Endothelial cell of umbilical vein (primary cell): ENCODE measurements around the gene SLC24A3. TPM values are rescaled to one million over a fixed set of nuclear protein-coding genes. Genes with fewer than 3 reads are reported as not detected.

Experiments used
- BruUV-seq: library from RNA; stranded (reverse); fragments of 400-500 nt; replicated peaks from 2 replicates; lab custom pipeline; 2021; lab: Mats Ljungman, UMichigan
- CTCF ChIA-PET: fragments of 300-600, 350-600 bp; sonication (Branson Sonifier 250); formaldehyde crosslinking; loops from one replicate; lab custom pipeline; 2021; ENCODE audit warnings: antibody characterized with exemption, inconsistent platforms; lab: Charles Lee
- POLR2A ChIA-PET: fragments of 300-600, 350-600 bp; sonication (Branson Sonifier 250); formaldehyde crosslinking; loops from one replicate; lab custom pipeline; 2021; ENCODE audit warnings: antibody characterized with exemption, inconsistent platforms; lab: Charles Lee
- DNase-seq: peaks from one replicate; pipeline ENCODE4 v3.0.0-alpha.2; 2011; ENCODE audit warnings: low read depth, low spot score
- FAIRE-seq: peaks from 2 replicates; lab custom pipeline; 2011; peaks lifted over from hg19 to GRCh38; lab: Jason Lieb, UNC
- H2AFZ ChIP-seq: 2 replicates; pipeline ENCODE4 v1.6.0; 2012; ENCODE audit warnings: low read depth, low read length, control low read depth, inconsistent platforms
- H3K27ac ChIP-seq: 2 replicates; pipeline ENCODE4 v1.5.1; 2011; ENCODE audit warnings: low read depth, mild to moderate bottlenecking, control low read depth, low read length, moderate library complexity; ENCODE audit not compliant: insufficient read depth
- H3K27me3 ChIP-seq, 2 experiments: 2 replicates each; pipeline versions ENCODE4 v1.6.0 to v1.6.1; 2011; ENCODE audit warnings: low read length in 2 of 2, mixed read lengths in 1 of 2; ENCODE audit not compliant: control insufficient read depth in 2 of 2, insufficient read depth in 2 of 2
- H3K36me3 ChIP-seq, 2 experiments: 2 replicates in 1 of 2; 3 replicates in 1 of 2; pipeline ENCODE4 v1.5.1; 2011; ENCODE audit warnings: low read length in 2 of 2, mild to moderate bottlenecking in 1 of 2, moderate library complexity in 1 of 2; ENCODE audit not compliant: control insufficient read depth in 2 of 2, insufficient read depth in 2 of 2; ENCODE audit errors: extremely low read depth in 1 of 2
- H3K4me1 ChIP-seq: 3 replicates; pipeline ENCODE4 v1.5.1; 2011; ENCODE audit warnings: mild to moderate bottlenecking, low read length; ENCODE audit not compliant: control insufficient read depth, insufficient read depth; ENCODE audit errors: extremely low read depth
- H3K4me2 ChIP-seq: 2 replicates; pipeline ENCODE4 v1.6.1; 2011; ENCODE audit warnings: low read length, control low read depth, mixed read lengths; ENCODE audit not compliant: insufficient read depth
- H3K4me3 ChIP-seq, 3 experiments: fragments of 200-600 bp in 1 of 3; sonication (generic), shearing (Covaris generic) in 1 of 3; replicated peaks in 1 of 3; 2 replicates each; pipeline ENCODE4 v1.5.1; 2011 to 2016; ENCODE audit warnings: control low read depth in 3 of 3, low read length in 3 of 3, mild to moderate bottlenecking in 2 of 3, inconsistent platforms in 1 of 3, low read depth in 1 of 3, moderate library complexity in 1 of 3; ENCODE audit not compliant: insufficient read depth in 1 of 3
- H3K79me2 ChIP-seq: 2 replicates; pipeline ENCODE4 v1.6.0; 2012; ENCODE audit warnings: low read length, inconsistent platforms; ENCODE audit not compliant: control insufficient read depth, insufficient read depth
- H3K9ac ChIP-seq: replicated peaks from 2 replicates; pipeline ENCODE3; 2011; ENCODE audit warnings: low read length, control low read depth; ENCODE audit not compliant: insufficient read depth; ENCODE audit errors: extremely low read depth
- H3K9me1 ChIP-seq: replicated peaks from 3 replicates; pipeline ENCODE4 v1.6.0; 2011; ENCODE audit warnings: mild to moderate bottlenecking, low read length; ENCODE audit not compliant: control insufficient read depth, insufficient read depth; ENCODE audit errors: extremely low read depth
- H3K9me3 ChIP-seq: replicated peaks from 2 replicates; pipeline ENCODE4 v1.5.1; 2012; ENCODE audit warnings: low read length, inconsistent platforms; ENCODE audit not compliant: control insufficient read depth, insufficient read depth
- H4K20me1 ChIP-seq: replicated peaks from 2 replicates; pipeline ENCODE3; 2011; ENCODE audit warnings: mild to moderate bottlenecking, low read length; ENCODE audit not compliant: control insufficient read depth, insufficient read depth; ENCODE audit errors: extremely low read depth
- EZH2 ChIP-seq: IDR thresholded peaks from 2 replicates; pipeline ENCODE4 v1.6.1; 2012; ENCODE audit warnings: borderline replicate concordance, low read depth, mild to moderate bottlenecking, moderate library complexity, low read length, inconsistent platforms; ENCODE audit not compliant: severe bottlenecking
- FOS ChIP-seq: IDR thresholded peaks from 2 replicates; pipeline ENCODE4 v1.6.1; 2011; ENCODE audit warnings: mild to moderate bottlenecking, low read length, moderate library complexity, borderline replicate concordance; ENCODE audit not compliant: insufficient read depth
- GATA2 ChIP-seq: IDR thresholded peaks from 2 replicates; pipeline ENCODE4 v1.7.0; 2011; ENCODE audit warnings: low read depth, mild to moderate bottlenecking, moderate library complexity, mixed read lengths, low read length; ENCODE audit not compliant: insufficient read length, insufficient read depth
- JUN ChIP-seq: IDR thresholded peaks from 2 replicates; pipeline ENCODE4 v1.6.1; 2011; ENCODE audit warnings: borderline replicate concordance, low read depth; ENCODE audit not compliant: insufficient read length, insufficient read depth
- MYC ChIP-seq: IDR thresholded peaks from one replicate; pipeline ENCODE4 v1.6.1; 2011; ENCODE audit warnings: mild to moderate bottlenecking, low read depth, low read length
- POLR2A ChIP-seq: IDR thresholded peaks from 2 replicates; pipeline ENCODE4 v1.6.1; 2012; ENCODE audit warnings: low read depth, mild to moderate bottlenecking, control low read depth, low read length
- POLR2AphosphoS5 ChIP-seq: IDR thresholded peaks from 2 replicates; pipeline ENCODE4 v1.6.1; 2012; ENCODE audit warnings: low read depth, mild to moderate bottlenecking, control low read depth, low read length, moderate library complexity; ENCODE audit not compliant: insufficient read depth
- dilution Hi-C: fragments of 300-500 bp; cut with MboI; formaldehyde crosslinking; loops from one replicate; pipeline ENCODE4 v1.15.0; 2019; ENCODE audit warnings: low sequenced_read_pairs; ENCODE audit not compliant: extremely low pct_ligation_motif_present
- intact Hi-C: fragments of 100-400 bp; cut with micrococcal nuclease; formaldehyde crosslinking; loops from one replicate; pipeline ENCODE4 v1.10.0; 2022
- polyA plus RNA-seq, 4 experiments: library from polyadenylated mRNA; depleted of rRNA in 3 of 4; stranded (reverse) in 3 of 4; unstranded in 1 of 4; fragments of >200 nt; gene quantifications; 2 replicates each; pipeline versions ENCODE4 v1.2.1 to v1.2.3, GENCODE V29; 2011 to 2012; ENCODE audit warnings: missing spikeins in 1 of 4
- total RNA-seq: library from RNA; stranded (reverse); gene quantifications from 2 replicates; pipeline ENCODE4 v1.2.3, GENCODE V29; 2021
- TF ChIP-seq, protein P1 (sequence below), 2 donors: IDR thresholded peaks; 1 replicate in 1 of 2; 2 replicates in 1 of 2; pipeline ENCODE4 v1.5.1; 2011; ENCODE audit warnings: low read length in 2 of 2, mild to moderate bottlenecking in 2 of 2, moderate library complexity in 2 of 2, control low read depth in 1 of 2, inconsistent platforms in 1 of 2, low read depth in 1 of 2; ENCODE audit not compliant: insufficient read depth in 1 of 2; ENCODE audit errors: extremely low read depth in 1 of 2
- TF ChIP-seq, protein P2 (sequence below): IDR thresholded peaks from 2 replicates; pipeline ENCODE4 v1.6.1; 2011; ENCODE audit not compliant: insufficient read depth, insufficient read length

The SLC24A3 gene
- total and polyA plus RNA-seq, 2 donors (not counting 3 experiments of a cell fraction or from before 2014, with no cell fraction given) = not detected

DNA sequence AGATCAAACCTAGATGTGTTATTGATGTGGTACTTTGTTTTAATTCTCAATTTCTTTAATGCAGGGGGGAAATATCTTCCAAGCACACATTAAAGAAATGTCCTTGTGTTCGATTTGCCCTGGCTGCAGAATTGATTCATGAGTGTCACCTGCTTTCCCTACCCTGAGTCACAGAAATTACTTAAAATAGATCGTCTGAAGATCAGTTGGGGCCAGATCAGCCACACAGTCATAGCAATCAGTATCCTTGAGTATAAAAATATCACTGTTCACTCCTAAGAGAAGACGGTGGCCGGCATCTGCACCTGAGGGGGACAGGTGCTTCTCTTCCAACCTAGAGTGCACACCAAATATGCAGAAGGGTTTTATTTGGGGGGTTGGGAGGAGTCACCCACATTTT is 430.4 kb downstream of the SLC24A3 start:
- ChIA-PET CTCF (interaction anchor here (1.2 to 4.6 kb wide), 2 partner anchors 10 to 13 kb away, joined by 3 to 21 read pairs; no protein-coding TSS in a partner anchor), POLR2A (no interaction called here)
- Histone ChIP-seq H3K79me2 (no peaks in the 10 kb centered on the region), H3K36me3 (no peaks in the 10 kb centered on the region), H3K27me3 (peaks cover 2 to 4% of the 10 kb centered on the region in 2 experiments), H2AFZ (no peak overlapping the region), H3K4me3 (no peak overlapping the region), H3K27ac (no peak overlapping the region), H3K9me1 (no peaks in the 10 kb centered on the region), H4K20me1 (no peaks in the 10 kb centered on the region), H3K4me2 (no peak overlapping the region), H3K4me1 (no peaks in the 10 kb centered on the region), H3K9me3 (no peaks in the 10 kb centered on the region), H3K9ac (no peak overlapping the region)
- no peak for FAIRE-seq
- intact Hi-C loops = no loop called here
- no peak for DNase-seq
- dilution Hi-C loops = no loop called here
- no peak for TF ChIP-seq GATA2
- TF ChIP-seq JUN = no peak
- TF ChIP-seq EZH2 = no peak
- no peak for TF ChIP-seq POLR2A
- TF ChIP-seq, protein P1, sequence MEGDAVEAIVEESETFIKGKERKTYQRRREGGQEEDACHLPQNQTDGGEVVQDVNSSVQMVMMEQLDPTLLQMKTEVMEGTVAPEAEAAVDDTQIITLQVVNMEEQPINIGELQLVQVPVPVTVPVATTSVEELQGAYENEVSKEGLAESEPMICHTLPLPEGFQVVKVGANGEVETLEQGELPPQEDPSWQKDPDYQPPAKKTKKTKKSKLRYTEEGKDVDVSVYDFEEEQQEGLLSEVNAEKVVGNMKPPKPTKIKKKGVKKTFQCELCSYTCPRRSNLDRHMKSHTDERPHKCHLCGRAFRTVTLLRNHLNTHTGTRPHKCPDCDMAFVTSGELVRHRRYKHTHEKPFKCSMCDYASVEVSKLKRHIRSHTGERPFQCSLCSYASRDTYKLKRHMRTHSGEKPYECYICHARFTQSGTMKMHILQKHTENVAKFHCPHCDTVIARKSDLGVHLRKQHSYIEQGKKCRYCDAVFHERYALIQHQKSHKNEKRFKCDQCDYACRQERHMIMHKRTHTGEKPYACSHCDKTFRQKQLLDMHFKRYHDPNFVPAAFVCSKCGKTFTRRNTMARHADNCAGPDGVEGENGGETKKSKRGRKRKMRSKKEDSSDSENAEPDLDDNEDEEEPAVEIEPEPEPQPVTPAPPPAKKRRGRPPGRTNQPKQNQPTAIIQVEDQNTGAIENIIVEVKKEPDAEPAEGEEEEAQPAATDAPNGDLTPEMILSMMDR (IDR thresholded peaks at IDR 0.05; ENCODE audit: extremely low read depth in 1 of 2, insufficient read depth in 1 of 2, low read depth in 1 of 2, low read length in 2 of 2) = no peak
- TF ChIP-seq FOS = no peak
- no peak for TF ChIP-seq MYC
- TF ChIP-seq, protein P2, sequence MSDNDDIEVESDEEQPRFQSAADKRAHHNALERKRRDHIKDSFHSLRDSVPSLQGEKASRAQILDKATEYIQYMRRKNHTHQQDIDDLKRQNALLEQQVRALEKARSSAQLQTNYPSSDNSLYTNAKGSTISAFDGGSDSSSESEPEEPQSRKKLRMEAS = no peak
- no peak for TF ChIP-seq POLR2AphosphoS5
- BruUV-seq = no TSS peak
